AG04450 (cell line): ENCODE measurements around the gene WHRN. TPM values are rescaled to one million over a fixed set of nuclear protein-coding genes. Genes with fewer than 3 reads are reported as not detected.

ENCODE experiments used
- CTCF ChIA-PET: fragments of 300-600, 350-600 bp; formaldehyde crosslinking; extraction: SDS; loops from one replicate; lab custom pipeline; 2022; ENCODE audit warnings: antibody characterized with exemption, inconsistent platforms; lab: Charles Lee
- POLR2A ChIA-PET: fragments of 350-600 bp; formaldehyde crosslinking; extraction: SDS; loops from one replicate; lab custom pipeline; 2021; ENCODE audit warnings: antibody characterized with exemption, inconsistent platforms; lab: Yijun Ruan, JAX
- DNase-seq: peaks from one replicate; pipeline ENCODE4 v3.0.0-alpha.2; 2011; ENCODE audit warnings: low read depth, low spot score
- H3K27ac ChIP-seq: one replicate; pipeline ENCODE4 v1.5.1; 2012; ENCODE audit warnings: low read depth, low read length, control low read depth
- H3K27me3 ChIP-seq: one replicate; pipeline ENCODE4 v1.6.0; 2012; ENCODE audit warnings: low read length; ENCODE audit not compliant: control insufficient read depth, insufficient read depth
- H3K4me3 ChIP-seq: 2 replicates; pipeline ENCODE4 v1.5.1; 2011; ENCODE audit warnings: mild to moderate bottlenecking, low read depth, low read length, control low read depth
- H3K9me3 ChIP-seq: 2 replicates; pipeline ENCODE4 v1.5.1; 2012; ENCODE audit warnings: low read length; ENCODE audit not compliant: control insufficient read depth, insufficient read depth
- polyA plus RNA-seq: library from polyadenylated mRNA; depleted of rRNA; stranded (reverse); fragments of >200 nt; gene quantifications from 2 replicates; pipeline ENCODE4 v1.2.3, GENCODE V29; 2011
- TF ChIP-seq, protein P1 (sequence below): IDR thresholded peaks from 2 replicates; pipeline ENCODE4 v1.5.1; 2011; ENCODE audit warnings: low read depth, low read length, control low read depth, inconsistent platforms

Gene WHRN
- polyA plus RNA-seq, 1 experiment, result 1.1 TPM

DNA sequence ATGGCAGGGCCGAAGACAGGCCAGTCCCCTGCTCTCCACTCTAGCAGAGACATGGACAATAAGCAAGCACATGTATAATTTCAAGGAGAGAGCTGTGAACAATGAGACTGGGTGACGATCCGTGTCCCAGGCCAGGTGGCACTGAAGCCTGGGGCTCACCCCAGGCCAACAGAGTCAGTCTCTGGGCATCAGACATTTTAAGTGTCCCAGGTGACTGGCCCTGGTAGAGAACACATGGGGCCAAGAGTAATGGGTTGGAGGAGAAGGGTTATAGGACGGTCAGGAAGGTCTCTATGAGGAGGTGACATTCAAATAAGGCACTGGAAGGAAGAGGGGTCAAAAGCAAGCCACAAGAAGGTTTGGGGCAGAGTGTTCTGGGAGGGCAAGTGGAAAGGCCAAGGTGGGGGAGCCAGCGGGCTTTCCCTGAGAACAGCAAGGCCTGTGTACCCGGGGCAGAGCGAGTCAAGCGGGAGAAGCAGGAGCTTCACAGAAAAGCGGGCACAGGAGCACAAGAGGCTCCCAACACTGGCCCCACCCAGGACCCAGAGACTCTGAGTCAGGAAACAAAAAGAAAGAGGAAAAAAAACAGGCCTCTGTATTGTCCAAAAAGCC lies 116.4 kb downstream of the WHRN start:
- Histone ChIP-seq H3K27me3 (no peaks in the 10 kb centered on the region), H3K9me3 (no peaks in the 10 kb centered on the region), H3K27ac (peak overlapping the region; percentile 11), H3K4me3 (no peak overlapping the region)
- no peak for DNase-seq
- TF ChIP-seq, protein P1, sequence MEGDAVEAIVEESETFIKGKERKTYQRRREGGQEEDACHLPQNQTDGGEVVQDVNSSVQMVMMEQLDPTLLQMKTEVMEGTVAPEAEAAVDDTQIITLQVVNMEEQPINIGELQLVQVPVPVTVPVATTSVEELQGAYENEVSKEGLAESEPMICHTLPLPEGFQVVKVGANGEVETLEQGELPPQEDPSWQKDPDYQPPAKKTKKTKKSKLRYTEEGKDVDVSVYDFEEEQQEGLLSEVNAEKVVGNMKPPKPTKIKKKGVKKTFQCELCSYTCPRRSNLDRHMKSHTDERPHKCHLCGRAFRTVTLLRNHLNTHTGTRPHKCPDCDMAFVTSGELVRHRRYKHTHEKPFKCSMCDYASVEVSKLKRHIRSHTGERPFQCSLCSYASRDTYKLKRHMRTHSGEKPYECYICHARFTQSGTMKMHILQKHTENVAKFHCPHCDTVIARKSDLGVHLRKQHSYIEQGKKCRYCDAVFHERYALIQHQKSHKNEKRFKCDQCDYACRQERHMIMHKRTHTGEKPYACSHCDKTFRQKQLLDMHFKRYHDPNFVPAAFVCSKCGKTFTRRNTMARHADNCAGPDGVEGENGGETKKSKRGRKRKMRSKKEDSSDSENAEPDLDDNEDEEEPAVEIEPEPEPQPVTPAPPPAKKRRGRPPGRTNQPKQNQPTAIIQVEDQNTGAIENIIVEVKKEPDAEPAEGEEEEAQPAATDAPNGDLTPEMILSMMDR, result no peak
- POLR2A ChIA-PET, result interaction anchor here (1.5 kb wide), 1 partner anchor 199 kb away, joined by 3 read pairs; the partner anchor contains the start of gene ATP6V1G1
- CTCF ChIA-PET, result interaction anchor here (1.5 to 2.1 kb wide), 2 partner anchors 17 to 306 kb away, joined by 3 to 9 read pairs; no protein-coding TSS in a partner anchor

DNA sequence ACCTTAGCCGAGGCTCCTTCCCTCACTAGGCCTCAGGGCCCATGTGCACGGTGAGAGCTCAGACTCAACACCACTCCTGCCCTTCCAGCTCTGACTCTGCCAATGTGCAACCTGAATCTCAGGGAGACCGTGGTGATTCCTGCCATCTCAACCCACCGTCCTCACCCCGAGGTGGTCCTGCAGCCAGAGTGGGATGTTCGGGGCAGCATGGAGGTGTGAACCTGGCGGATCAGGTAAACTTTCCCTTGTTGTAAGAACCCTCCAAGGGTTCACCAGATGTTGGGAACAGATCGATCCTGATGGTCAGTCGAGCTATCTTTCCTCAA lies 117.0 kb downstream of the WHRN start:
- POLR2A ChIA-PET, result interaction anchor here (1.5 to 2.9 kb wide), 4 partner anchors 9 to 199 kb away, joined by 3 to 12 read pairs (median 7); partner anchors contain the start of gene ATP6V1G1
- Histone ChIP-seq H3K27me3 (no peaks in the 10 kb centered on the region), H3K27ac (peak overlapping the region; percentile 81), H3K4me3 (peak overlapping the region; percentile 74), H3K9me3 (no peaks in the 10 kb centered on the region)
- DNase-seq, result no peak
- CTCF ChIA-PET, result interaction anchor here (1.5 to 2.1 kb wide), 2 partner anchors 17 to 306 kb away, joined by 3 to 9 read pairs; no protein-coding TSS in a partner anchor
- TF ChIP-seq, protein P1, result no peak

GRCh38 chr9:114387680-114388356 lies 117.5 kb downstream of the WHRN start, which contains the start of gene AKNA:
TSS of gene AKNA (minus strand) at chr9:114387982. CDS start at chr9:114381333, 6,649 bp downstream.
- peak; percentile 43 for DNase-seq
- ChIA-PET CTCF (interaction anchor here (2.1 kb wide), 1 partner anchor 18 kb away, joined by 9 read pairs; no protein-coding TSS in a partner anchor), POLR2A (interaction anchor here (0.9 to 2.9 kb wide), 5 partner anchors 9 to 200 kb away, joined by 3 to 12 read pairs (median 5); partner anchors contain the start of gene ATP6V1G1)
- Histone ChIP-seq H3K27ac (peak within 1 kb of the TSS; percentile 81), H3K4me3 (peak within 1 kb of the TSS; percentile 74), H3K9me3 (no peaks in the 10 kb centered on the region), H3K27me3 (no peaks in the 10 kb centered on the region)
- TF ChIP-seq, protein P1, result no peak

DNA sequence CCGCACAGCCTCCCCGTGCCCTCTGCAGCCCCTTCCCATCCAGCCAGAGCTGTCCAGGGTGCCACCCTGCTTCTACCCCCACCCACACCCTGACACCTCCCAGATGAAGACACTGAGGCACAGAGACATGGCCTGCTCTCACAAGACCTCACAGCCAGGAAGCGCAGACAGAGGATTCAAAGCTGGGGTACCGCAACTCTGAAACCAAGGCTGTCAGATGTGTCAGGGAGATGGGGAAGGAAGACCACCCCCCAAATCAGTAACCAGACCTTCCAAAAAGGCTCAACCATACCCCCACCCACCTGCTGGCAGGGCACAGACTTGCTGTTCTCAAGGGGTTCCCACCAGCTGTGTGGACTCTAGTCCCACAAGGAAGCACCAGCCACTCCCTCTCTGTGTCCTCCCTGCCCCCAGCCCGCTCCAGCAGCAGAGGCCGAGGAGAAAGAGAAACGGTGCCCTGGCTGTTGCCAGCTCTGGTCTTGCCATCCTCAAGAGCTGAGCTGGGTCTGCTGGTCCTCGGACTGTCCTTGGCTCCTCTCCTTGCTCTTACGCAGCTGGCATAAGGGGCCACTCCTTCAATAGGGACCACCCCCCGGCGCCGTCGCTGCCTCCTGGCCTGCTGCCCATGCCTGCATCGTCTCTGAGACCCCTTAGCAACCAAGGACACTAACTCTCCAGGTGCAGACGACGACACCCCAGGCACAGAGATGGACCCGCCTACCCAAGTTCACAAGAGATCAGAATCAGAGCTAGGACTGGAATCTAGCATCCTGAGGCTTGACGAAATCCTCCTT lies 118.2 kb downstream of the WHRN start:
- TF ChIP-seq, protein P1, result no peak
- CTCF ChIA-PET, result interaction anchor here (0.6 to 2.1 kb wide), 3 partner anchors 19 to 356 kb away, joined by 4 to 9 read pairs (median 5); no protein-coding TSS in a partner anchor
- H3K27ac ChIP-seq, result peak overlapping the region; percentile 81
- no peaks in the 10 kb centered on the region for H3K27me3 ChIP-seq
- peak overlapping the region; percentile 74 for H3K4me3 ChIP-seq
- no peaks in the 10 kb centered on the region for H3K9me3 ChIP-seq
- POLR2A ChIA-PET, result interaction anchor here (0.9 to 2.9 kb wide), 5 partner anchors 10 to 200 kb away, joined by 3 to 12 read pairs (median 5); partner anchors contain the start of gene ATP6V1G1
- DNase-seq, result no peak
